ENCODE measurements around the gene PON3.

DNA sequence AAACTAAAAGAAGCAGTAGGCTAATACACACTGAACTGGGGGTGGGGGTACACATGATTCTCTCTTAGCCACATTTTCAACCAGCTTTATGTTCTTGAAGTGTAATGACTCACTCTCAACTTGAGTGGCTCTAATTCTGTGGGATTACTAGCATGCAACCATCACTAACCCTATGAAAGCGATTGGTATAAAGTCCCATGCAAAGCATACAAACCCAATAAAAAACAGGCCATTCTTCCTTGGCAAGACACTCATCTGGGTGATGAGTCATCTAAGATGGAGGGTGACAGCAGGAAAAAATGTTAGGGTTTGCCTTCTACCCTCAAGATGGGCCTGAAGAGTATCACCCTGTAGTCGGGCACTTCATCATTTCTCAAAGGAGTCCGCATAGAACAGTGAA lies 14.9 kb upstream of the PON3 start:
- TF ChIP-seq, protein P1, sequence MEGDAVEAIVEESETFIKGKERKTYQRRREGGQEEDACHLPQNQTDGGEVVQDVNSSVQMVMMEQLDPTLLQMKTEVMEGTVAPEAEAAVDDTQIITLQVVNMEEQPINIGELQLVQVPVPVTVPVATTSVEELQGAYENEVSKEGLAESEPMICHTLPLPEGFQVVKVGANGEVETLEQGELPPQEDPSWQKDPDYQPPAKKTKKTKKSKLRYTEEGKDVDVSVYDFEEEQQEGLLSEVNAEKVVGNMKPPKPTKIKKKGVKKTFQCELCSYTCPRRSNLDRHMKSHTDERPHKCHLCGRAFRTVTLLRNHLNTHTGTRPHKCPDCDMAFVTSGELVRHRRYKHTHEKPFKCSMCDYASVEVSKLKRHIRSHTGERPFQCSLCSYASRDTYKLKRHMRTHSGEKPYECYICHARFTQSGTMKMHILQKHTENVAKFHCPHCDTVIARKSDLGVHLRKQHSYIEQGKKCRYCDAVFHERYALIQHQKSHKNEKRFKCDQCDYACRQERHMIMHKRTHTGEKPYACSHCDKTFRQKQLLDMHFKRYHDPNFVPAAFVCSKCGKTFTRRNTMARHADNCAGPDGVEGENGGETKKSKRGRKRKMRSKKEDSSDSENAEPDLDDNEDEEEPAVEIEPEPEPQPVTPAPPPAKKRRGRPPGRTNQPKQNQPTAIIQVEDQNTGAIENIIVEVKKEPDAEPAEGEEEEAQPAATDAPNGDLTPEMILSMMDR (IDR thresholded peaks at IDR 0.05): no peak
- no peak for TF ChIP-seq POLR2A (IDR thresholded peaks at IDR 0.05; ENCODE audit: low read depth)
- TF ChIP-seq EP300 (IDR thresholded peaks at IDR 0.05): no peak
- TF ChIP-seq POLR2AphosphoS5 (IDR thresholded peaks at IDR 0.05): no peak
